Gastroesophageal sphincter (tissue), 3 donors: ENCODE data around the gene OBSL1.

Experiments
- POLR2AphosphoS5 ChIP-seq: sonication (generic); formaldehyde crosslinking; IDR thresholded peaks from one replicate; pipeline ENCODE4 v1.6.1; 2017; ENCODE audit warnings: antibody characterized with exemption
- TF ChIP-seq, protein P1 (sequence below), 4 experiments: fragments of 200-600 bp in 2 of 4; fragments of 450-650 bp in 2 of 4; sonication (generic) in 1 of 4; IDR thresholded peaks; one replicate each; pipeline ENCODE4 v1.5.1; 2017 to 2019; ENCODE audit warnings: antibody characterized with exemption in 4 of 4, mild to moderate bottlenecking in 2 of 4, moderate library complexity in 2 of 4

- TF ChIP-seq, protein P1, sequence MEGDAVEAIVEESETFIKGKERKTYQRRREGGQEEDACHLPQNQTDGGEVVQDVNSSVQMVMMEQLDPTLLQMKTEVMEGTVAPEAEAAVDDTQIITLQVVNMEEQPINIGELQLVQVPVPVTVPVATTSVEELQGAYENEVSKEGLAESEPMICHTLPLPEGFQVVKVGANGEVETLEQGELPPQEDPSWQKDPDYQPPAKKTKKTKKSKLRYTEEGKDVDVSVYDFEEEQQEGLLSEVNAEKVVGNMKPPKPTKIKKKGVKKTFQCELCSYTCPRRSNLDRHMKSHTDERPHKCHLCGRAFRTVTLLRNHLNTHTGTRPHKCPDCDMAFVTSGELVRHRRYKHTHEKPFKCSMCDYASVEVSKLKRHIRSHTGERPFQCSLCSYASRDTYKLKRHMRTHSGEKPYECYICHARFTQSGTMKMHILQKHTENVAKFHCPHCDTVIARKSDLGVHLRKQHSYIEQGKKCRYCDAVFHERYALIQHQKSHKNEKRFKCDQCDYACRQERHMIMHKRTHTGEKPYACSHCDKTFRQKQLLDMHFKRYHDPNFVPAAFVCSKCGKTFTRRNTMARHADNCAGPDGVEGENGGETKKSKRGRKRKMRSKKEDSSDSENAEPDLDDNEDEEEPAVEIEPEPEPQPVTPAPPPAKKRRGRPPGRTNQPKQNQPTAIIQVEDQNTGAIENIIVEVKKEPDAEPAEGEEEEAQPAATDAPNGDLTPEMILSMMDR (IDR thresholded peaks at IDR 0.05), result no peak
- TF ChIP-seq POLR2AphosphoS5, result no peak
Measured at GRCh38 chr2:219608399-219608964, 37.1 kb upstream of the OBSL1 start.
